Caco-2 (cell line): ENCODE data around the gene YRDC. TPM values are rescaled to one million over a fixed set of nuclear protein-coding genes. Genes with fewer than 3 reads are reported as not detected.

Source experiments
- BruUV-seq: library from RNA; stranded (reverse); fragments of 400-500 nt; replicated peaks from 2 replicates; lab custom pipeline; 2021; lab: Mats Ljungman, UMichigan
- CTCF ChIA-PET: fragments of 300-600 bp; sonication (Branson Sonifier 250); formaldehyde crosslinking; loops from one replicate; lab custom pipeline; 2022; ENCODE audit warnings: antibody characterized with exemption; lab: Charles Lee
- POLR2A ChIA-PET: fragments of 300-600 bp; sonication (Branson Sonifier 250); formaldehyde crosslinking; loops from one replicate; lab custom pipeline; 2022; ENCODE audit warnings: antibody characterized with exemption; lab: Charles Lee
- DNase-seq, 2 experiments: peaks; one replicate each; pipeline versions ENCODE4 v3.0.0 to v3.0.0-alpha.2; 2020 to 2022
- H3K27me3 ChIP-seq: replicated peaks from 2 replicates; pipeline ENCODE4 v1.6.0; 2011; ENCODE audit warnings: low read length; ENCODE audit not compliant: control insufficient read depth, insufficient read depth
- H3K36me3 ChIP-seq: 2 replicates; pipeline ENCODE4 v1.5.1; 2011; ENCODE audit warnings: low read length; ENCODE audit not compliant: control insufficient read depth, insufficient read depth
- H3K4me1 ChIP-seq: fragments of 250-450 bp; sonication (Bioruptor Pico); 2 replicates; pipeline ENCODE4 v1.5.1; 2020; ENCODE audit warnings: mild to moderate bottlenecking
- H3K4me3 ChIP-seq: 2 replicates; pipeline ENCODE4 v1.5.1; 2011; ENCODE audit warnings: low read depth, mild to moderate bottlenecking, control low read depth, low read length
- H3K9me3 ChIP-seq: fragments of 250-450 bp; sonication (Bioruptor Pico); 2 replicates; pipeline ENCODE4 v1.5.1; 2020; ENCODE audit warnings: mild to moderate bottlenecking, moderate library complexity
- H3K27ac Mint-ChIP-seq: one replicate; pipeline ENCODE4 v1.8.0; 2022; ENCODE audit warnings: mixed read lengths; ENCODE audit not compliant: unreplicated experiment
- H3K27me3 Mint-ChIP-seq: one replicate; pipeline ENCODE4 v1.8.0; 2022; ENCODE audit warnings: mixed read lengths; ENCODE audit not compliant: insufficient read depth, unreplicated experiment
- H3K36me3 Mint-ChIP-seq: one replicate; pipeline ENCODE4 v1.8.0; 2022; ENCODE audit warnings: mild to moderate bottlenecking, mixed read lengths; ENCODE audit not compliant: insufficient read depth, unreplicated experiment
- H3K4me1 Mint-ChIP-seq: one replicate; pipeline ENCODE4 v1.8.0; 2022; ENCODE audit warnings: low read depth, mixed read lengths; ENCODE audit not compliant: unreplicated experiment
- H3K4me3 Mint-ChIP-seq: one replicate; pipeline ENCODE4 v1.8.0; 2022; ENCODE audit warnings: mild to moderate bottlenecking, moderate library complexity, mixed read lengths; ENCODE audit not compliant: unreplicated experiment
- H3K9me3 Mint-ChIP-seq: one replicate; pipeline ENCODE4 v1.8.0; 2022; ENCODE audit warnings: mixed read lengths; ENCODE audit not compliant: unreplicated experiment
- intact Hi-C: fragments of 100-400 bp; cut with micrococcal nuclease; formaldehyde crosslinking; loops from one replicate; pipeline ENCODE4 v1.10.0; 2022; ENCODE audit not compliant: unreplicated experiment
- total RNA-seq: library from RNA; stranded (reverse); gene quantifications from 2 replicates; pipeline ENCODE4 v1.2.3, GENCODE V29; 2022
- TF ChIP-seq, protein P1 (sequence below), 2 experiments: fragments of 200-600 bp in 1 of 2; IDR thresholded peaks; 1 replicate in 1 of 2; 2 replicates in 1 of 2; pipeline versions ENCODE4 v1.5.1 to v1.8.0; 2011 to 2022; ENCODE audit warnings: antibody characterized with exemption in 1 of 2, control low read depth in 1 of 2, inconsistent platforms in 1 of 2, low read depth in 1 of 2, low read length in 1 of 2, mild to moderate bottlenecking in 1 of 2, moderate library complexity in 1 of 2; ENCODE audit not compliant: insufficient read depth in 1 of 2, severe bottlenecking in 1 of 2, unreplicated experiment in 1 of 2

Gene YRDC
- total RNA-seq, 1 experiment from 2014 or later = 10.3 TPM

DNA sequence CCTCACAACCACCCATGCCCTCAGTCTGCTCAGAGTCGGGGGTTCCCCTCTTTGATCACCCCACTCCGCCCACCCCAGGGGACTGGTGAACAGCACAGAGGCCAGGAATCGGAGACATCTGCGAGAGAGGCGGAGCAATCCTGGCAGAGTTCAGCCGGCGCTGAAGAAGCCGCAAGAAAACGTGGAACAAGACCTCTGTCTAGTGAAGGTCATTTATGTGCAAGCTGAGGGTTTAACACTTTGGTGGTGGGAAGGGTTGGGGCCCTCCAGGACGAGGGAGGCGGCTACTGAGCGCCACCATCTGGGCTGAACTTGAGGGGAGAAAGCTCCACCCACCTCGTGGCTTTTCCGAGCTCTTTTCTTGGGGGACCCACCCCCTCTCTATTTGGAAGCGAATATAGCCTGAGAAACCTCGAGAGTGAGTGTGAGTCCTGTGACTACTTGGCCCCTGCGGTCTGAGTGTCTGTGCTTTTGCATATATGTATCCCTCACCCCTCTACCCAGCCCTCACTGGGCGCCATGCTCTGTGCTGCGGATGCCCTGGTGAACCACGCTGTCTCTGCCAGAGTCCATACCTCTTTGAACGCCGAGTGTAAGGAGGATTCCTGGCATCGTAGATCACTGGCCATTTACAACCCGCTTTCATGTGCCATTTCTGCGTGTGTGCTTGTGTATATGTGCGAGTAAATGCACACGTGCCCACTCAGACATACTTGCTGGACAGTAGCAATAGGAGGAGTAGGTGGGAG lies 41.9 kb downstream of the YRDC start:
- no peaks in the 10 kb centered on the region for H3K27me3 ChIP-seq
- no peak overlapping the region for H3K27ac Mint-ChIP-seq
- H3K9me3 ChIP-seq = no peaks in the 10 kb centered on the region
- intact Hi-C loops = no loop called here
- TF ChIP-seq, protein P1, sequence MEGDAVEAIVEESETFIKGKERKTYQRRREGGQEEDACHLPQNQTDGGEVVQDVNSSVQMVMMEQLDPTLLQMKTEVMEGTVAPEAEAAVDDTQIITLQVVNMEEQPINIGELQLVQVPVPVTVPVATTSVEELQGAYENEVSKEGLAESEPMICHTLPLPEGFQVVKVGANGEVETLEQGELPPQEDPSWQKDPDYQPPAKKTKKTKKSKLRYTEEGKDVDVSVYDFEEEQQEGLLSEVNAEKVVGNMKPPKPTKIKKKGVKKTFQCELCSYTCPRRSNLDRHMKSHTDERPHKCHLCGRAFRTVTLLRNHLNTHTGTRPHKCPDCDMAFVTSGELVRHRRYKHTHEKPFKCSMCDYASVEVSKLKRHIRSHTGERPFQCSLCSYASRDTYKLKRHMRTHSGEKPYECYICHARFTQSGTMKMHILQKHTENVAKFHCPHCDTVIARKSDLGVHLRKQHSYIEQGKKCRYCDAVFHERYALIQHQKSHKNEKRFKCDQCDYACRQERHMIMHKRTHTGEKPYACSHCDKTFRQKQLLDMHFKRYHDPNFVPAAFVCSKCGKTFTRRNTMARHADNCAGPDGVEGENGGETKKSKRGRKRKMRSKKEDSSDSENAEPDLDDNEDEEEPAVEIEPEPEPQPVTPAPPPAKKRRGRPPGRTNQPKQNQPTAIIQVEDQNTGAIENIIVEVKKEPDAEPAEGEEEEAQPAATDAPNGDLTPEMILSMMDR (IDR thresholded peaks at IDR 0.05; ENCODE audit: insufficient read depth in 1 of 2, low read depth in 1 of 2, low read length in 1 of 2, severe bottlenecking in 1 of 2, unreplicated experiment in 1 of 2) = peak in 1 of 2 experiments; percentile 21
- no peaks in the 10 kb centered on the region for H3K36me3 ChIP-seq
- H3K4me3 ChIP-seq = peak overlapping the region; percentile 4; the same call in 1 of the 2 replicates
- POLR2A ChIA-PET = no interaction called here
- peaks cover 16% of the 10 kb centered on the region for H3K27me3 Mint-ChIP-seq
- no peaks in the 10 kb centered on the region for H3K36me3 Mint-ChIP-seq
- no peak for DNase-seq
- H3K4me1 ChIP-seq = no peaks in the 10 kb centered on the region
- no TSS peak for BruUV-seq
- CTCF ChIA-PET = interaction anchor here (1.1 kb wide), 1 partner anchor 162 kb away, joined by 3 read pairs; no protein-coding TSS in a partner anchor
- peak overlapping the region; percentile 29 for H3K4me3 Mint-ChIP-seq
- no peaks in the 10 kb centered on the region for H3K9me3 Mint-ChIP-seq
- H3K4me1 Mint-ChIP-seq = no peaks in the 10 kb centered on the region

DNA sequence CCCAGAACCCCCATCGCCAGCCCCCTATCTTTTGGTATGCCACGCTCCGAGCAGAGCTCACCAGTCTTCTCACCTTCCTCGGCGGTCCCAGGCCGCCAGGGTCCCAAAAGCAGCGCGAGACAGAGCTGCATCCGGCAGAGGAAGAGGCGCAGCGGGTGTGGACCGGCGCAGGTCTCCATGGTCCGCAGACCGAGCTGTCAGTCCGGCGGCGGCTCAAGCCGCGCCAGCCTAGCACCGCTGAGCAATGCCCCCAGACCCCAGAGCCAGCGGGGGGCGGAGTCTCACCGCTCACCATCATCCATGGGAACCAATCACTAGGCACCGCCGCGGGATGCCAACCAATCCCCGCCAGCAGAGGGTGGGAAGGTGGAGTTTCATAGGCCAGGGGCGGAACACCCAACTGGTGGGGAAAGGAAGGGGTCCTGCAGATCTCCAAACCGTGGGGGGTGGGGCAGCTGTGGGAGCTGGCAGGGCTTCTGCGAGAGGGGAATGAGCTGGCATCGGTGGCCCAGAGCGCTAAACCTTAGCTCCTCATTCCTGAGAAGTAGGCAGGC lies 43.0 kb downstream of the YRDC start, which contains the start of gene EPHA10:
TSS of gene EPHA10 (minus strand) at position 233 of the 554 bp plus-strand sequence. CDS start at position 179, 54 bp downstream.
- peak within 1 kb of the TSS; percentile 4; the same call in 1 of the 2 replicates for H3K4me3 ChIP-seq
- peak within 1 kb of the TSS; percentile 29 for H3K4me3 Mint-ChIP-seq
- H3K27me3 Mint-ChIP-seq = peaks cover 13% of the 10 kb centered on the region
- intact Hi-C loops = no loop called here
- DNase-seq = no peak
- H3K36me3 ChIP-seq = no peaks in the 10 kb centered on the region
- ChIA-PET POLR2A (interaction anchor here (0.7 kb wide), 1 partner anchor 82 kb away, joined by 3 read pairs; no protein-coding TSS in a partner anchor), CTCF (no interaction called here)
- H3K4me1 Mint-ChIP-seq = no peaks in the 10 kb centered on the region
- H3K9me3 Mint-ChIP-seq = no peaks in the 10 kb centered on the region
- H3K27ac Mint-ChIP-seq = no peak within 1 kb of the TSS
- no peaks in the 10 kb centered on the region for H3K4me1 ChIP-seq
- H3K9me3 ChIP-seq = no peaks in the 10 kb centered on the region
- no peaks in the 10 kb centered on the region for H3K27me3 ChIP-seq
- no TSS peak for BruUV-seq
- TF ChIP-seq, protein P1 (IDR thresholded peaks at IDR 0.05; ENCODE audit: insufficient read depth in 1 of 2, low read depth in 1 of 2, low read length in 1 of 2, severe bottlenecking in 1 of 2, unreplicated experiment in 1 of 2) = no peak
- no peaks in the 10 kb centered on the region for H3K36me3 Mint-ChIP-seq

DNA sequence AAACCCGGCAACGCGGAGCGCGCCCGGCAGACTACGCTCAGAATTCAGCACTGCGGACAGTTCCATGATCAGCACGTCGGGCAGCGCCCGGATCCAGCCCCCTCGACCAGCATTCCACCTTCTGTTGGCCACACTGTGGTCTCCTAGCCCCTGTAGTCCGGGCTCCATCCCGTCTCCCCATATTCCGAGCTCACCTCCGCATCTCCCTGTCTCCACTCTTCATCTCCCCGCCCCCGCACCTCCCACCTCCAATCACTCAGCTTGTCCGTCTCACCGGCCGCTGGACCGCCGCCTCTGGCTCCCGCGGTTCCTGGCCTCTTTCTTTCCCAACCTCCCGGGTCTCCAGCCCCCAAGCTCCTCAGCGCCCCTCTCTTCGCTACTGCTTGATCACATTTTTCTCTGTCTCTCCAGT lies 43.6 kb downstream of the YRDC start:
- no peaks in the 10 kb centered on the region for H3K4me1 ChIP-seq
- no peaks in the 10 kb centered on the region for H3K9me3 ChIP-seq
- BruUV-seq = no TSS peak
- intact Hi-C loops = no loop called here
- no peak overlapping the region for H3K27ac Mint-ChIP-seq
- H3K9me3 Mint-ChIP-seq = no peaks in the 10 kb centered on the region
- peaks cover 13% of the 10 kb centered on the region for H3K27me3 Mint-ChIP-seq
- H3K4me3 ChIP-seq = no peak overlapping the region
- CTCF ChIA-PET = no interaction called here
- no peaks in the 10 kb centered on the region for H3K36me3 ChIP-seq
- H3K36me3 Mint-ChIP-seq = no peaks in the 10 kb centered on the region
- H3K4me3 Mint-ChIP-seq = no peak overlapping the region
- no peaks in the 10 kb centered on the region for H3K4me1 Mint-ChIP-seq
- POLR2A ChIA-PET = interaction anchor here (0.7 kb wide), 1 partner anchor 82 kb away, joined by 3 read pairs; no protein-coding TSS in a partner anchor
- DNase-seq = peak; percentile 57 to 71
- H3K27me3 ChIP-seq = no peaks in the 10 kb centered on the region
- TF ChIP-seq, protein P1 (IDR thresholded peaks at IDR 0.05; ENCODE audit: insufficient read depth in 1 of 2, low read depth in 1 of 2, low read length in 1 of 2, severe bottlenecking in 1 of 2, unreplicated experiment in 1 of 2) = no peak
